HepG2 (cell line): ENCODE results near the gene IL22RA1. TPM values are rescaled to one million over a fixed set of nuclear protein-coding genes. Genes with fewer than 3 reads are reported as not detected.

Source experiments
- ATAC-seq: fragments of 200-7000 bp; cut with Tn5 transposase; 3 replicates; pipeline ENCODE4 v1.9.1; 2020; ENCODE audit warnings: mild to moderate bottlenecking, moderate library complexity
- BruUV-seq: library from RNA; stranded (reverse); fragments of 400-500 nt; replicated peaks from 2 replicates; lab custom pipeline; 2021; lab: Mats Ljungman, UMichigan
- CTCF ChIA-PET: fragments of 300-600 bp; formaldehyde crosslinking; extraction: SDS; loops from one replicate; lab custom pipeline; 2021; ENCODE audit warnings: low total read pairs, inconsistent platforms, low intra/inter-chr PET ratio; lab: Yijun Ruan, JAX
- POLR2A ChIA-PET: fragments of 350-600 bp; sonication (Branson Sonifier 250); formaldehyde crosslinking; loops from one replicate; lab custom pipeline; 2020; ENCODE audit warnings: antibody characterized with exemption, inconsistent platforms; lab: Yijun Ruan, JAX
- DNase-seq: peaks from one replicate; pipeline ENCODE4 v3.0.0-alpha.2; 2015; ENCODE audit warnings: low spot score
- FAIRE-seq: peaks from 3 replicates; lab custom pipeline; 2011; peaks lifted over from hg19 to GRCh38; lab: Jason Lieb, UNC
- H2AFZ ChIP-seq: one replicate; pipeline ENCODE4 v1.6.1; 2011; ENCODE audit warnings: low read length, inconsistent platforms
- H3K27ac ChIP-seq: fragments of 300-600 bp; 3 replicates; pipeline ENCODE4 v1.8.0; 2011; ENCODE audit warnings: mixed run types, mild to moderate bottlenecking, mixed read lengths, low read length, inconsistent platforms; ENCODE audit not compliant: insufficient read depth; ENCODE audit errors: extremely low read length
- H3K27me3 ChIP-seq, 2 experiments: fragments of 200-600 bp in 1 of 2; 2 replicates in 1 of 2; 3 replicates in 1 of 2; pipeline versions ENCODE4 v1.6.0 to v1.8.0; 2011; ENCODE audit warnings: low read length in 2 of 2, mild to moderate bottlenecking in 2 of 2, moderate library complexity in 2 of 2, inconsistent platforms in 1 of 2; ENCODE audit not compliant: insufficient read depth in 2 of 2, control insufficient read depth in 1 of 2
- H3K36me3 ChIP-seq, 2 experiments: fragments of 200-600 bp in 1 of 2; replicated peaks in 1 of 2; 2 replicates in 1 of 2; 3 replicates in 1 of 2; pipeline versions ENCODE4 v1.5.1 to v1.8.0; 2011; ENCODE audit warnings: low read length in 2 of 2, inconsistent platforms in 1 of 2; ENCODE audit not compliant: insufficient read depth in 2 of 2, control insufficient read depth in 1 of 2
- H3K4me1 ChIP-seq: 2 replicates; pipeline ENCODE4 v1.5.1; 2012; ENCODE audit warnings: low read length, inconsistent platforms; ENCODE audit not compliant: insufficient read depth
- H3K4me2 ChIP-seq: 2 replicates; pipeline ENCODE4 v1.6.0; 2011; ENCODE audit warnings: low read depth, low read length, inconsistent platforms
- H3K4me3 ChIP-seq, 3 experiments: fragments of 200-600 bp in 1 of 3; sonication (generic), shearing (Covaris generic) in 1 of 3; replicated peaks in 1 of 3; 2 replicates each; pipeline ENCODE4 v1.5.1; 2011 to 2016; ENCODE audit warnings: low read length in 3 of 3, inconsistent platforms in 2 of 3, low read depth in 2 of 3, mild to moderate bottlenecking in 2 of 3, control low read depth in 1 of 3, mixed read lengths in 1 of 3; ENCODE audit not compliant: insufficient read depth in 1 of 3
- H3K79me2 ChIP-seq: one replicate; pipeline ENCODE4 v1.6.1; 2011; ENCODE audit warnings: low read length, inconsistent platforms; ENCODE audit not compliant: insufficient read depth
- H3K9ac ChIP-seq: 2 replicates; pipeline ENCODE4 v1.6.0; 2011; ENCODE audit warnings: mild to moderate bottlenecking, low read depth, low read length, inconsistent platforms; ENCODE audit not compliant: insufficient read depth
- H3K9me3 ChIP-seq: 2 replicates; pipeline ENCODE4 v1.5.1; 2012; ENCODE audit warnings: mild to moderate bottlenecking, low read length
- H4K20me1 ChIP-seq: 2 replicates; pipeline ENCODE4 v1.6.0; 2011; ENCODE audit warnings: inconsistent platforms, mild to moderate bottlenecking, low read length, moderate library complexity; ENCODE audit not compliant: insufficient read depth
- FOXA1 ChIP-seq, 2 experiments: fragments of 450-650 bp in 1 of 2; sonication (generic) in 1 of 2; formaldehyde crosslinking in 1 of 2; IDR thresholded peaks; 2 replicates each; pipeline versions ENCODE4 v1.4.0 to v1.6.1; 2016 to 2020; ENCODE audit warnings: missing genetic modification reagents in 1 of 2
- HIVEP1 ChIP-seq: sonication (generic); formaldehyde crosslinking; IDR thresholded peaks from 2 replicates; pipeline ENCODE4 v1.4.0; 2020; ENCODE audit warnings: mild to moderate bottlenecking, missing genetic modification reagents
- HNF4G ChIP-seq, 2 experiments: sonication (generic) in 1 of 2; formaldehyde crosslinking in 1 of 2; IDR thresholded peaks; 2 replicates each; pipeline versions ENCODE4 v1.4.0 to v1.6.1; 2011 to 2020; ENCODE audit warnings: borderline replicate concordance in 2 of 2, low read depth in 2 of 2, mild to moderate bottlenecking in 2 of 2, low read length in 1 of 2, missing genetic modification reagents in 1 of 2, moderate library complexity in 1 of 2
- NR1H2 ChIP-seq: sonication (generic); formaldehyde crosslinking; IDR thresholded peaks from 2 replicates; pipeline ENCODE4 v1.8.1; 2022; ENCODE audit warnings: low read depth, missing genetic modification reagents, borderline replicate concordance
- PHF8 ChIP-seq: sonication (generic); formaldehyde crosslinking; IDR thresholded peaks from 2 replicates; pipeline ENCODE4 v1.5.0; 2020; ENCODE audit warnings: missing genetic modification reagents
- ZNF337 ChIP-seq: sonication (generic); formaldehyde crosslinking; IDR thresholded peaks from 2 replicates; pipeline ENCODE4 v1.5.1; 2020; ENCODE audit warnings: missing genetic modification reagents, low read depth, mild to moderate bottlenecking, borderline replicate concordance
- ZNF598 ChIP-seq: sonication (generic); formaldehyde crosslinking; IDR thresholded peaks from 2 replicates; pipeline ENCODE4 v1.5.1; 2020; ENCODE audit warnings: mild to moderate bottlenecking, missing genetic modification reagents, borderline replicate concordance
- WGBS: methylation state at CpG from one replicate; pipeline ENCODE4 v1.1.6; 2017; ENCODE audit warnings: low lambda C conversion rate; 5-methylcytosine and 5-hydroxymethylcytosine counted together
- in situ Hi-C: cut with HindIII; loops from 2 replicates; pipeline ENCODE4 v1.10.0; 2017; ENCODE audit warnings: low pct_unique_long_range_greater_than_20kb; ENCODE audit not compliant: extremely low pct_ligation_motif_present
- intact Hi-C: fragments of 100-400 bp; cut with micrococcal nuclease; formaldehyde crosslinking; loops from one replicate; pipeline ENCODE4 v1.10.0; 2022; ENCODE audit not compliant: unreplicated experiment
- polyA plus RNA-seq, 8 experiments: library from polyadenylated mRNA; depleted of rRNA in 3 of 8; stranded (reverse) in 7 of 8; unstranded in 1 of 8; fragments of >200 nt; fragmentation: Illumina TruSeq in 4 of 8; extraction: Trizol in 4 of 8; gene quantifications; 2 replicates each; pipeline versions ENCODE4 v1.2.1 to v1.2.3, GENCODE V29; 2011 to 2016; ENCODE audit warnings: low read depth in 4 of 8, missing spikeins in 1 of 8, mixed read lengths in 1 of 8; ENCODE audit not compliant: insufficient read depth in 1 of 8
- total RNA-seq, 5 experiments: library from RNA; depleted of rRNA; stranded (reverse); fragments of >200 nt; fragmentation: Illumina TruSeq; extraction: Trizol; gene quantifications; 2 replicates each; pipeline ENCODE4 v1.2.3, GENCODE V29; 2016; ENCODE audit warnings: low read depth in 1 of 5
- TF ChIP-seq, protein P1 (sequence below): sonication (generic); formaldehyde crosslinking; IDR thresholded peaks from 2 replicates; pipeline ENCODE4 v1.5.0; 2020; ENCODE audit warnings: mild to moderate bottlenecking, missing genetic modification reagents, moderate library complexity
- TF ChIP-seq, protein P2 (sequence below): sonication (generic); formaldehyde crosslinking; IDR thresholded peaks from 2 replicates; pipeline ENCODE4 v1.4.0; 2020; ENCODE audit warnings: missing genetic modification reagents
- TF ChIP-seq, protein P3 (sequence below): sonication (generic); formaldehyde crosslinking; IDR thresholded peaks from 2 replicates; pipeline ENCODE4 v1.5.1; 2020; ENCODE audit warnings: mild to moderate bottlenecking, missing genetic modification reagents, borderline replicate concordance
- TF ChIP-seq, protein P4 (sequence below): sonication (generic); formaldehyde crosslinking; IDR thresholded peaks from 2 replicates; pipeline ENCODE4 v1.8.1; 2022; ENCODE audit warnings: low read depth, mild to moderate bottlenecking, missing genetic modification reagents

IL22RA1 gene
- total and polyA plus RNA-seq, 2 of the 13 experiments (the other 11 are each of a cell fraction or from before 2014, with no cell fraction given): 4.4 to 10.2 TPM

DNA sequence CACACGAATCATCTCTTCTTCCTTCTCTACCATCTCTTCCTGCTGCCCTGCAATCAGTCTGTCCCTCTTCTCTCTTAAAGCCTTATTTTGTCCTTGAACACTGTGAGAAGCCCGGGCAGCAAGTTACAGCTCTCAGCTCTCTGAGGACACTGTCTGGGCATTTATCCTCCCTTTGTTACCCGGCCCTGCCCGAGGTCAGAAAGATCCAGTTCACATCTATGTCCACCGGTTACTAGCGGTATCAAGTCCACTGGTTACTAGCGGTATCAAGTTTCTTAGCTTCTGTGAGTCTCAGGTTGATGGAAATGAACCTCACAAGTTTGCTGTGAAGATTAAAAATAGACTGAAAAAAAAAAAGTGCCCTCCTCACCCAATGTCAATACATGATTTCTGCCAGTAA, 25.3 kb upstream of the IL22RA1 start:
- 93% methylated on average over 7 of the region's 7 CpGs for WGBS
- intact Hi-C loops (no loop called here), in situ Hi-C loops (no loop called here)
- no peaks in the 10 kb centered on the region for H3K27me3 ChIP-seq
- H3K36me3 ChIP-seq: peaks cover 0 to 21% of the 10 kb centered on the region in 2 experiments; a peak in 3 of 5 replicates
- H2AFZ ChIP-seq: no peak overlapping the region
- H3K4me1 ChIP-seq: peaks cover 21% of the 10 kb centered on the region
- BruUV-seq: no TSS peak
- no peaks in the 10 kb centered on the region for H3K9me3 ChIP-seq
- no peak overlapping the region for H3K4me2 ChIP-seq
- POLR2A ChIA-PET: no interaction called here
- CTCF ChIA-PET: no interaction called here
- no peaks in the 10 kb centered on the region for H4K20me1 ChIP-seq
- ATAC-seq: no peak
- no peak overlapping the region for H3K4me3 ChIP-seq
- no peak for FAIRE-seq
- H3K79me2 ChIP-seq: no peaks in the 10 kb centered on the region
- H3K27ac ChIP-seq: no peak overlapping the region
- DNase-seq: no peak
- H3K9ac ChIP-seq: no peak overlapping the region
- TF ChIP-seq, protein P1, sequence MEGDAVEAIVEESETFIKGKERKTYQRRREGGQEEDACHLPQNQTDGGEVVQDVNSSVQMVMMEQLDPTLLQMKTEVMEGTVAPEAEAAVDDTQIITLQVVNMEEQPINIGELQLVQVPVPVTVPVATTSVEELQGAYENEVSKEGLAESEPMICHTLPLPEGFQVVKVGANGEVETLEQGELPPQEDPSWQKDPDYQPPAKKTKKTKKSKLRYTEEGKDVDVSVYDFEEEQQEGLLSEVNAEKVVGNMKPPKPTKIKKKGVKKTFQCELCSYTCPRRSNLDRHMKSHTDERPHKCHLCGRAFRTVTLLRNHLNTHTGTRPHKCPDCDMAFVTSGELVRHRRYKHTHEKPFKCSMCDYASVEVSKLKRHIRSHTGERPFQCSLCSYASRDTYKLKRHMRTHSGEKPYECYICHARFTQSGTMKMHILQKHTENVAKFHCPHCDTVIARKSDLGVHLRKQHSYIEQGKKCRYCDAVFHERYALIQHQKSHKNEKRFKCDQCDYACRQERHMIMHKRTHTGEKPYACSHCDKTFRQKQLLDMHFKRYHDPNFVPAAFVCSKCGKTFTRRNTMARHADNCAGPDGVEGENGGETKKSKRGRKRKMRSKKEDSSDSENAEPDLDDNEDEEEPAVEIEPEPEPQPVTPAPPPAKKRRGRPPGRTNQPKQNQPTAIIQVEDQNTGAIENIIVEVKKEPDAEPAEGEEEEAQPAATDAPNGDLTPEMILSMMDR (CRISPR knock-in tag): no peak
- TF ChIP-seq, protein P2, sequence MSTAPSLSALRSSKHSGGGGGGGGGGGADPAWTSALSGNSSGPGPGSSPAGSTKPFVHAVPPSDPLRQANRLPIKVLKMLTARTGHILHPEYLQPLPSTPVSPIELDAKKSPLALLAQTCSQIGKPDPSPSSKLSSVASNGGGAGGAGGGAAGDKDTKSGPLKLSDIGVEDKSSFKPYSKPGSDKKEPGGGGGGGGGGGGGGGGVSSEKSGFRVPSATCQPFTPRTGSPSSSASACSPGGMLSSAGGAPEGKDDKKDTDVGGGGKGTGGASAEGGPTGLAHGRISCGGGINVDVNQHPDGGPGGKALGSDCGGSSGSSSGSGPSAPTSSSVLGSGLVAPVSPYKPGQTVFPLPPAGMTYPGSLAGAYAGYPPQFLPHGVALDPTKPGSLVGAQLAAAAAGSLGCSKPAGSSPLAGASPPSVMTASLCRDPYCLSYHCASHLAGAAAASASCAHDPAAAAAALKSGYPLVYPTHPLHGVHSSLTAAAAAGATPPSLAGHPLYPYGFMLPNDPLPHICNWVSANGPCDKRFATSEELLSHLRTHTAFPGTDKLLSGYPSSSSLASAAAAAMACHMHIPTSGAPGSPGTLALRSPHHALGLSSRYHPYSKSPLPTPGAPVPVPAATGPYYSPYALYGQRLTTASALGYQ: no peak
- TF ChIP-seq PHF8 (no peak), HIVEP1 (no peak), ZNF598 (CRISPR knock-in tag) (no peak), NR1H2 (CRISPR knock-in tag) (no peak), ZNF337 (CRISPR knock-in tag) (no peak), HNF4G (IDR thresholded peaks at IDR 0.05; ENCODE audit: borderline replicate concordance, low read depth, low read length) (no peak), HNF4G (CRISPR knock-in tag; IDR thresholded peaks at IDR 0.05; ENCODE audit: borderline replicate concordance, low read depth) (no peak), FOXA1 (IDR thresholded peaks at IDR 0.05) (no peak), FOXA1 (CRISPR knock-in tag; IDR thresholded peaks at IDR 0.05) (no peak)
- TF ChIP-seq, protein P3, sequence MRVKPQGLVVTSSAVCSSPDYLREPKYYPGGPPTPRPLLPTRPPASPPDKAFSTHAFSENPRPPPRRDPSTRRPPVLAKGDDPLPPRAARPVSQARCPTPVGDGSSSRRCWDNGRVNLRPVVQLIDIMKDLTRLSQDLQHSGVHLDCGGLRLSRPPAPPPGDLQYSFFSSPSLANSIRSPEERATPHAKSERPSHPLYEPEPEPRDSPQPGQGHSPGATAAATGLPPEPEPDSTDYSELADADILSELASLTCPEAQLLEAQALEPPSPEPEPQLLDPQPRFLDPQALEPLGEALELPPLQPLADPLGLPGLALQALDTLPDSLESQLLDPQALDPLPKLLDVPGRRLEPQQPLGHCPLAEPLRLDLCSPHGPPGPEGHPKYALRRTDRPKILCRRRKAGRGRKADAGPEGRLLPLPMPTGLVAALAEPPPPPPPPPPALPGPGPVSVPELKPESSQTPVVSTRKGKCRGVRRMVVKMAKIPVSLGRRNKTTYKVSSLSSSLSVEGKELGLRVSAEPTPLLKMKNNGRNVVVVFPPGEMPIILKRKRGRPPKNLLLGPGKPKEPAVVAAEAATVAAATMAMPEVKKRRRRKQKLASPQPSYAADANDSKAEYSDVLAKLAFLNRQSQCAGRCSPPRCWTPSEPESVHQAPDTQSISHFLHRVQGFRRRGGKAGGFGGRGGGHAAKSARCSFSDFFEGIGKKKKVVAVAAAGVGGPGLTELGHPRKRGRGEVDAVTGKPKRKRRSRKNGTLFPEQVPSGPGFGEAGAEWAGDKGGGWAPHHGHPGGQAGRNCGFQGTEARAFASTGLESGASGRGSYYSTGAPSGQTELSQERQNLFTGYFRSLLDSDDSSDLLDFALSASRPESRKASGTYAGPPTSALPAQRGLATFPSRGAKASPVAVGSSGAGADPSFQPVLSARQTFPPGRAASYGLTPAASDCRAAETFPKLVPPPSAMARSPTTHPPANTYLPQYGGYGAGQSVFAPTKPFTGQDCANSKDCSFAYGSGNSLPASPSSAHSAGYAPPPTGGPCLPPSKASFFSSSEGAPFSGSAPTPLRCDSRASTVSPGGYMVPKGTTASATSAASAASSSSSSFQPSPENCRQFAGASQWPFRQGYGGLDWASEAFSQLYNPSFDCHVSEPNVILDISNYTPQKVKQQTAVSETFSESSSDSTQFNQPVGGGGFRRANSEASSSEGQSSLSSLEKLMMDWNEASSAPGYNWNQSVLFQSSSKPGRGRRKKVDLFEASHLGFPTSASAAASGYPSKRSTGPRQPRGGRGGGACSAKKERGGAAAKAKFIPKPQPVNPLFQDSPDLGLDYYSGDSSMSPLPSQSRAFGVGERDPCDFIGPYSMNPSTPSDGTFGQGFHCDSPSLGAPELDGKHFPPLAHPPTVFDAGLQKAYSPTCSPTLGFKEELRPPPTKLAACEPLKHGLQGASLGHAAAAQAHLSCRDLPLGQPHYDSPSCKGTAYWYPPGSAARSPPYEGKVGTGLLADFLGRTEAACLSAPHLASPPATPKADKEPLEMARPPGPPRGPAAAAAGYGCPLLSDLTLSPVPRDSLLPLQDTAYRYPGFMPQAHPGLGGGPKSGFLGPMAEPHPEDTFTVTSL (CRISPR knock-in tag): no peak
- TF ChIP-seq, protein P4, sequence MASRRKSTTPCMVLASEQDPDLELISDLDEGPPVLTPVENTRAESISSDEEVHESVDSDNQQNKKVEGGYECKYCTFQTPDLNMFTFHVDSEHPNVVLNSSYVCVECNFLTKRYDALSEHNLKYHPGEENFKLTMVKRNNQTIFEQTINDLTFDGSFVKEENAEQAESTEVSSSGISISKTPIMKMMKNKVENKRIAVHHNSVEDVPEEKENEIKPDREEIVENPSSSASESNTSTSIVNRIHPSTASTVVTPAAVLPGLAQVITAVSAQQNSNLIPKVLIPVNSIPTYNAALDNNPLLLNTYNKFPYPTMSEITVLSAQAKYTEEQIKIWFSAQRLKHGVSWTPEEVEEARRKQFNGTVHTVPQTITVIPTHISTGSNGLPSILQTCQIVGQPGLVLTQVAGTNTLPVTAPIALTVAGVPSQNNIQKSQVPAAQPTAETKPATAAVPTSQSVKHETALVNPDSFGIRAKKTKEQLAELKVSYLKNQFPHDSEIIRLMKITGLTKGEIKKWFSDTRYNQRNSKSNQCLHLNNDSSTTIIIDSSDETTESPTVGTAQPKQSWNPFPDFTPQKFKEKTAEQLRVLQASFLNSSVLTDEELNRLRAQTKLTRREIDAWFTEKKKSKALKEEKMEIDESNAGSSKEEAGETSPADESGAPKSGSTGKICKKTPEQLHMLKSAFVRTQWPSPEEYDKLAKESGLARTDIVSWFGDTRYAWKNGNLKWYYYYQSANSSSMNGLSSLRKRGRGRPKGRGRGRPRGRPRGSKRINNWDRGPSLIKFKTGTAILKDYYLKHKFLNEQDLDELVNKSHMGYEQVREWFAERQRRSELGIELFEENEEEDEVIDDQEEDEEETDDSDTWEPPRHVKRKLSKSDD (CRISPR knock-in tag): no peak
